ENCODE results near the gene PIK3C3. TPM values are rescaled to one million over a fixed set of nuclear protein-coding genes. Genes with fewer than 3 reads are reported as not detected.

Gene PIK3C3
- total and polyA plus RNA-seq, 9 of the 15 experiments (the other 6 are each of a cell fraction or from before 2014, with no cell fraction given): 27.0 to 101 (median 42.9) TPM

DNA sequence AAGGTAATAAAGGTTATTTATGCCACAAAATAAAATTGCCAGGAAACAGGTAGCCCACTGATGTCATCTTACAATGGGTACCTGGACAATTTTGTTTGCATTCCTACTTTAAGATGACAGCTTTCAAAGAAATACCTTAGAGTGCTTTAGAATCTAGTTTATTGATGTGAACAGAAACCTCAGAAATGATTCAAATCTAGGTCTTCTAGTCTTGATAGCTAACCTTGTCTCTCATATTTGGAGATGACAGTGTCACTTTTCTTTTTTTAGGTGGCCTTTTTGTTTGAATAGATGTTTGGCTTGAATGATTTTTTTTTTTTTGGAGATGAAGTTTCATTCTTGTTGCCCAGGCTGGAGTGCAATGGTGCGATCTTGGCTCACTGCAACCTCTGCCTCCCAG lies 69.1 kb downstream of the PIK3C3 start:
- Histone ChIP-seq H3K27ac (ENCODE audit: extremely low read depth, low read depth, low read length) (no peak overlapping the region), H2AFZ (ENCODE audit: low read depth, low read length) (no peak overlapping the region), H3K9me3 (replicated peaks; ENCODE audit: control insufficient read depth, insufficient read depth, low read depth, low read length) (no peaks in the 10 kb centered on the region), H3K36me3 (ENCODE audit: control insufficient read depth, insufficient read depth, low read length) (peaks cover 3% of the 10 kb centered on the region; the same call in 1 of the 3 replicates), H3K27me3 (ENCODE audit: control insufficient read depth in 2 of 2, insufficient read depth in 2 of 2, low read length in 2 of 2) (no peaks in the 10 kb centered on the region), H3K4me1 (replicated peaks in 1 of 2; ENCODE audit: control insufficient read depth in 2 of 2, insufficient read depth in 2 of 2, low read length in 2 of 2) (no peaks in the 10 kb centered on the region), H3K9me1 (ENCODE audit: control insufficient read depth, insufficient read depth, low read length) (no peaks in the 10 kb centered on the region), H3K4me2 (ENCODE audit: insufficient read depth, low read length) (no peak overlapping the region), H3K79me2 (ENCODE audit: control insufficient read depth, insufficient read depth, low read length) (no peaks in the 10 kb centered on the region), H4K20me1 (replicated peaks; ENCODE audit: control insufficient read depth, insufficient read depth, low read length) (no peaks in the 10 kb centered on the region), H3K4me3 (no peak overlapping the region), H3K9ac (ENCODE audit: insufficient read depth in 1 of 2, low read depth in 2 of 2, low read length in 2 of 2) (no peak overlapping the region)
- intact Hi-C loops (cut with micrococcal nuclease): no loop called here
- no peak for FAIRE-seq
- no peak for ATAC-seq
- WGBS (ENCODE audit: insufficient coverage, low coverage, missing lambda C conversion rate): no CpG with 5 or more reads among the region's 1 CpG
- CTCF ChIA-PET (ENCODE audit: low intra/inter-chr PET ratio): no interaction called here
- TF ChIP-seq FOXM1 (IDR thresholded peaks at IDR 0.05; ENCODE audit: low read depth): no peak
- TF ChIP-seq FOXM1 (CRISPR knock-in tag; IDR thresholded peaks at IDR 0.05; ENCODE audit: low read depth): no peak
- TF ChIP-seq TRIM24 (IDR thresholded peaks at IDR 0.05): no peak
- TF ChIP-seq GTF2F1 (IDR thresholded peaks at IDR 0.05; ENCODE audit: low read depth, low read length): no peak
- TF ChIP-seq, protein P1, sequence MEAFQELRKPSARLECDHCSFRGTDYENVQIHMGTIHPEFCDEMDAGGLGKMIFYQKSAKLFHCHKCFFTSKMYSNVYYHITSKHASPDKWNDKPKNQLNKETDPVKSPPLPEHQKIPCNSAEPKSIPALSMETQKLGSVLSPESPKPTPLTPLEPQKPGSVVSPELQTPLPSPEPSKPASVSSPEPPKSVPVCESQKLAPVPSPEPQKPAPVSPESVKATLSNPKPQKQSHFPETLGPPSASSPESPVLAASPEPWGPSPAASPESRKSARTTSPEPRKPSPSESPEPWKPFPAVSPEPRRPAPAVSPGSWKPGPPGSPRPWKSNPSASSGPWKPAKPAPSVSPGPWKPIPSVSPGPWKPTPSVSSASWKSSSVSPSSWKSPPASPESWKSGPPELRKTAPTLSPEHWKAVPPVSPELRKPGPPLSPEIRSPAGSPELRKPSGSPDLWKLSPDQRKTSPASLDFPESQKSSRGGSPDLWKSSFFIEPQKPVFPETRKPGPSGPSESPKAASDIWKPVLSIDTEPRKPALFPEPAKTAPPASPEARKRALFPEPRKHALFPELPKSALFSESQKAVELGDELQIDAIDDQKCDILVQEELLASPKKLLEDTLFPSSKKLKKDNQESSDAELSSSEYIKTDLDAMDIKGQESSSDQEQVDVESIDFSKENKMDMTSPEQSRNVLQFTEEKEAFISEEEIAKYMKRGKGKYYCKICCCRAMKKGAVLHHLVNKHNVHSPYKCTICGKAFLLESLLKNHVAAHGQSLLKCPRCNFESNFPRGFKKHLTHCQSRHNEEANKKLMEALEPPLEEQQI (IDR thresholded peaks at IDR 0.05): no peak
- TF ChIP-seq BMI1 (IDR thresholded peaks at IDR 0.05; ENCODE audit: low read length): no peak
- TF ChIP-seq, protein P2, sequence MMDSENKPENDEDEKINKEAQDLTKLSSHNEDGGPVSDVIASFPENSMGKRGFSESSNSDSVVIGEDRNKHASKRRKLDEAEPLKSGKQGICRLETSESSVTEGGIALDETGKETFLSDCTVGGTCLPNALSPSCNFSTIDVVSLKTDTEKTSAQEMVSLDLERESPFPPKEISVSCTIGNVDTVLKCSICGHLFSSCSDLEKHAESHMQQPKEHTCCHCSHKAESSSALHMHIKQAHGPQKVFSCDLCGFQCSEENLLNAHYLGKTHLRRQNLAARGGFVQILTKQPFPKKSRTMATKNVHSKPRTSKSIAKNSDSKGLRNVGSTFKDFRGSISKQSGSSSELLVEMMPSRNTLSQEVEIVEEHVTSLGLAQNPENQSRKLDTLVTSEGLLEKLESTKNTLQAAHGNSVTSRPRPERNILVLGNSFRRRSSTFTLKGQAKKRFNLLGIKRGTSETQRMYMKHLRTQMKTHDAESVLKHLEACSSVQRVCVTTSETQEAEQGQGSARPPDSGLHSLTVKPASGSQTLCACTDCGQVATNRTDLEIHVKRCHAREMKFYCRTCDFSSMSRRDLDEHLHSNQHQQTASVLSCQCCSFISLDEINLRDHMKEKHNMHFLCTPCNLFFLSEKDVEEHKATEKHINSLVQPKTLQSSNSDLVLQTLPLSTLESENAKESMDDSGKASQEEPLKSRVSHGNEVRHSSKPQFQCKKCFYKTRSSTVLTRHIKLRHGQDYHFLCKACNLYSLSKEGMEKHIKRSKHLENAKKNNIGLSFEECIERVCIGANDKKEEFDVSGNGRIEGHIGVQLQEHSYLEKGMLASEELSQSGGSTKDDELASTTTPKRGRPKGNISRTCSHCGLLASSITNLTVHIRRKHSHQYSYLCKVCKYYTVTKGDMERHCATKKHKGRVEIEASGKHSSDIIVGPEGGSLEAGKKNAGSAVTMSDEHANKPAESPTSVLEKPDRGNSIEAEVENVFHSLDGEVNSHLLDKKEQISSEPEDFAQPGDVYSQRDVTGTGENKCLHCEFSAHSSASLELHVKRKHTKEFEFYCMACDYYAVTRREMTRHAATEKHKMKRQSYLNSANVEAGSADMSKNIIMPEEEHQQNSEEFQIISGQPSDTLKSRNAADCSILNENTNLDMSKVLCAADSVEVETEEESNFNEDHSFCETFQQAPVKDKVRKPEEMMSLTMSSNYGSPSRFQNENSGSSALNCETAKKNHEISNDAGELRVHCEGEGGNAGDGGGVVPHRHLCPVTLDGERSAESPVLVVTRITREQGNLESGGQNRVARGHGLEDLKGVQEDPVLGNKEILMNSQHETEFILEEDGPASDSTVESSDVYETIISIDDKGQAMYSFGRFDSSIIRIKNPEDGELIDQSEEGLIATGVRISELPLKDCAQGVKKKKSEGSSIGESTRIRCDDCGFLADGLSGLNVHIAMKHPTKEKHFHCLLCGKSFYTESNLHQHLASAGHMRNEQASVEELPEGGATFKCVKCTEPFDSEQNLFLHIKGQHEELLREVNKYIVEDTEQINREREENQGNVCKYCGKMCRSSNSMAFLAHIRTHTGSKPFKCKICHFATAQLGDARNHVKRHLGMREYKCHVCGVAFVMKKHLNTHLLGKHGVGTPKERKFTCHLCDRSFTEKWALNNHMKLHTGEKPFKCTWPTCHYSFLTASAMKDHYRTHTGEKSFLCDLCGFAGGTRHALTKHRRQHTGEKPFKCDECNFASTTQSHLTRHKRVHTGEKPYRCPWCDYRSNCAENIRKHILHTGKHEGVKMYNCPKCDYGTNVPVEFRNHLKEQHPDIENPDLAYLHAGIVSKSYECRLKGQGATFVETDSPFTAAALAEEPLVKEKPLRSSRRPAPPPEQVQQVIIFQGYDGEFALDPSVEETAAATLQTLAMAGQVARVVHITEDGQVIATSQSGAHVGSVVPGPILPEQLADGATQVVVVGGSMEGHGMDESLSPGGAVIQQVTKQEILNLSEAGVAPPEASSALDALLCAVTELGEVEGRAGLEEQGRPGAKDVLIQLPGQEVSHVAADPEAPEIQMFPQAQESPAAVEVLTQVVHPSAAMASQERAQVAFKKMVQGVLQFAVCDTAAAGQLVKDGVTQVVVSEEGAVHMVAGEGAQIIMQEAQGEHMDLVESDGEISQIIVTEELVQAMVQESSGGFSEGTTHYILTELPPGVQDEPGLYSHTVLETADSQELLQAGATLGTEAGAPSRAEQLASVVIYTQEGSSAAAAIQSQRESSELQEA (IDR thresholded peaks at IDR 0.05; ENCODE audit: low read depth): no peak
- TF ChIP-seq ZNF586 (CRISPR knock-in tag; conservative IDR thresholded peaks at IDR 0.05): no peak
- TF ChIP-seq ZNF174 (CRISPR knock-in tag; IDR thresholded peaks at IDR 0.05): no peak
- TF ChIP-seq ZNF436 (CRISPR knock-in tag; IDR thresholded peaks at IDR 0.05): no peak
- no peak for TF ChIP-seq BRD9 (IDR thresholded peaks at IDR 0.05; ENCODE audit: low read depth, partially characterized antibody)
- TF ChIP-seq SPI1 (IDR thresholded peaks at IDR 0.05; ENCODE audit: borderline replicate concordance, low read depth, low read length): no peak
- no peak for TF ChIP-seq FOXA1 (IDR thresholded peaks at IDR 0.05; ENCODE audit: borderline replicate concordance)
- in situ Hi-C loops (cut with MboI): no loop called here
- no TSS peak for BruUV-seq (replicated peaks)
- POLR2A ChIA-PET: no interaction called here
- no peak for DNase-seq (ENCODE audit: extremely low read depth in 1 of 4, low spot score in 3 of 4)
